ENCODE measurements around the gene GAB3. TPM values are rescaled to one million over a fixed set of nuclear protein-coding genes. Genes with fewer than 3 reads are reported as not detected.

The GAB3 gene
- polyA plus RNA-seq, 1 donor (not counting 4 experiments of a cell fraction or from before 2014, with no cell fraction given) = 0.18 TPM

DNA sequence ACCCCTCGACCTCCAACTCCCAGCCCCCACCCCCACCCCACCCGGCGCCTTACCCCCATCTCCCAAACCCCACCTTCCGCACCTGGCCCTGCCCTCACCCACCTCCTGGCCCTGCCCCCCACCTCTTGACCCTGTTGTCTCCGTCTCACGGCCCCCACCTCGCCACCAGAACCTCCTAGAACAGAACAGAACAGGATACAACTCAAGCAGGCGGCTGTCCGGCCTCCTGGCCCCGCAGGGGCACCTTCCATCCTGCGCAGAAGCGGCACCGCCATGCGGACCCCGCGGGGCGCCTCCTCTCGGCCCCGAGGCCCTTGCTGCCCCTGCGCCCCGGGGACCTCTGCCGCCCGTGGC lies 97.9 kb downstream of the GAB3 start:
- FAIRE-seq (no peak), DNase-seq (ENCODE audit: low read depth, low spot score) (no peak)
- no peaks in the 10 kb centered on the region for H3K27me3 ChIP-seq (ENCODE audit: control insufficient read depth, extremely low read depth, insufficient read depth, low read length)
- no peaks in the 10 kb centered on the region for H4K20me1 ChIP-seq (ENCODE audit: control insufficient read depth, extremely low read depth, insufficient read depth, low read length)
- no peaks in the 10 kb centered on the region for H3K36me3 ChIP-seq (ENCODE audit: control insufficient read depth in 2 of 2, extremely low read depth in 1 of 2, insufficient read depth in 2 of 2, low read length in 2 of 2)
- no peak overlapping the region for H3K4me2 ChIP-seq (ENCODE audit: control insufficient read depth, extremely low read depth, insufficient read depth, low read depth, low read length)
- no peaks in the 10 kb centered on the region for H3K79me2 ChIP-seq (ENCODE audit: control insufficient read depth, insufficient read depth, low read length)
- H2AFZ ChIP-seq (ENCODE audit: control insufficient read depth, low read length) = no peak overlapping the region
- H3K4me1 ChIP-seq (ENCODE audit: control insufficient read depth, extremely low read depth, insufficient read depth, low read length) = no peaks in the 10 kb centered on the region
- H3K9me1 ChIP-seq (ENCODE audit: control insufficient read depth, extremely low read depth, insufficient read depth, low read length) = no peaks in the 10 kb centered on the region
- H3K4me3 ChIP-seq (ENCODE audit: control insufficient read depth in 2 of 3, extremely low read depth in 1 of 3, insufficient read depth in 2 of 3, low read depth in 1 of 3, low read length in 3 of 3) = no peak overlapping the region
- dilution Hi-C loops (cut with MboI; ENCODE audit: extremely low pct_ligation_motif_present, low sequenced_read_pairs) = no loop called here
- H3K9me3 ChIP-seq (ENCODE audit: control insufficient read depth, low read depth, low read length) = no peaks in the 10 kb centered on the region
- TF ChIP-seq, protein P1, sequence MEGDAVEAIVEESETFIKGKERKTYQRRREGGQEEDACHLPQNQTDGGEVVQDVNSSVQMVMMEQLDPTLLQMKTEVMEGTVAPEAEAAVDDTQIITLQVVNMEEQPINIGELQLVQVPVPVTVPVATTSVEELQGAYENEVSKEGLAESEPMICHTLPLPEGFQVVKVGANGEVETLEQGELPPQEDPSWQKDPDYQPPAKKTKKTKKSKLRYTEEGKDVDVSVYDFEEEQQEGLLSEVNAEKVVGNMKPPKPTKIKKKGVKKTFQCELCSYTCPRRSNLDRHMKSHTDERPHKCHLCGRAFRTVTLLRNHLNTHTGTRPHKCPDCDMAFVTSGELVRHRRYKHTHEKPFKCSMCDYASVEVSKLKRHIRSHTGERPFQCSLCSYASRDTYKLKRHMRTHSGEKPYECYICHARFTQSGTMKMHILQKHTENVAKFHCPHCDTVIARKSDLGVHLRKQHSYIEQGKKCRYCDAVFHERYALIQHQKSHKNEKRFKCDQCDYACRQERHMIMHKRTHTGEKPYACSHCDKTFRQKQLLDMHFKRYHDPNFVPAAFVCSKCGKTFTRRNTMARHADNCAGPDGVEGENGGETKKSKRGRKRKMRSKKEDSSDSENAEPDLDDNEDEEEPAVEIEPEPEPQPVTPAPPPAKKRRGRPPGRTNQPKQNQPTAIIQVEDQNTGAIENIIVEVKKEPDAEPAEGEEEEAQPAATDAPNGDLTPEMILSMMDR (optimal IDR thresholded peaks at IDR 0.05 in 1 of 3, IDR thresholded peaks at IDR 0.05 in 1 of 3, conservative IDR thresholded peaks at IDR 0.05 in 1 of 3; ENCODE audit: extremely low read depth in 1 of 3, insufficient read depth in 2 of 3, low read length in 3 of 3) = no peak
- TF ChIP-seq EZH2 (IDR thresholded peaks at IDR 0.05; ENCODE audit: low read length) = no peak
- H3K27ac ChIP-seq (ENCODE audit: control insufficient read depth, insufficient read depth, low read length) = no peak overlapping the region
- no peak overlapping the region for H3K9ac ChIP-seq (ENCODE audit: control insufficient read depth, extremely low read depth, insufficient read depth, low read length)

GRCh38 chrX:154652311-154653047 lies 98.4 kb downstream of the GAB3 start:
- H3K9me1 ChIP-seq (ENCODE audit: control insufficient read depth, extremely low read depth, insufficient read depth, low read length) = no peaks in the 10 kb centered on the region
- no peaks in the 10 kb centered on the region for H3K27me3 ChIP-seq (ENCODE audit: control insufficient read depth, extremely low read depth, insufficient read depth, low read length)
- no peaks in the 10 kb centered on the region for H4K20me1 ChIP-seq (ENCODE audit: control insufficient read depth, extremely low read depth, insufficient read depth, low read length)
- H3K27ac ChIP-seq (ENCODE audit: control insufficient read depth, insufficient read depth, low read length) = no peak overlapping the region
- no peaks in the 10 kb centered on the region for H3K4me1 ChIP-seq (ENCODE audit: control insufficient read depth, extremely low read depth, insufficient read depth, low read length)
- no peak for DNase-seq (ENCODE audit: low read depth, low spot score)
- no peak overlapping the region for H2AFZ ChIP-seq (ENCODE audit: control insufficient read depth, low read length)
- no peak overlapping the region for H3K9ac ChIP-seq (ENCODE audit: control insufficient read depth, extremely low read depth, insufficient read depth, low read length)
- no peaks in the 10 kb centered on the region for H3K79me2 ChIP-seq (ENCODE audit: control insufficient read depth, insufficient read depth, low read length)
- H3K4me2 ChIP-seq (ENCODE audit: control insufficient read depth, extremely low read depth, insufficient read depth, low read depth, low read length) = no peak overlapping the region
- TF ChIP-seq, protein P1 (optimal IDR thresholded peaks at IDR 0.05 in 1 of 3, IDR thresholded peaks at IDR 0.05 in 1 of 3, conservative IDR thresholded peaks at IDR 0.05 in 1 of 3; ENCODE audit: extremely low read depth in 1 of 3, insufficient read depth in 2 of 3, low read length in 3 of 3) = no peak
- TF ChIP-seq EZH2 (IDR thresholded peaks at IDR 0.05; ENCODE audit: low read length) = no peak
- H3K9me3 ChIP-seq (ENCODE audit: control insufficient read depth, low read depth, low read length) = no peaks in the 10 kb centered on the region
- no peak overlapping the region for H3K4me3 ChIP-seq (ENCODE audit: control insufficient read depth in 2 of 3, extremely low read depth in 1 of 3, insufficient read depth in 2 of 3, low read depth in 1 of 3, low read length in 3 of 3)
- FAIRE-seq = no peak
- H3K36me3 ChIP-seq (ENCODE audit: control insufficient read depth in 2 of 2, extremely low read depth in 1 of 2, insufficient read depth in 2 of 2, low read length in 2 of 2) = no peaks in the 10 kb centered on the region
- dilution Hi-C loops (cut with MboI; ENCODE audit: extremely low pct_ligation_motif_present, low sequenced_read_pairs) = no loop called here

All from keratinocyte (primary cell).